Karpas-422 (cell line): Measurements from ENCODE around the gene DHX15. TPM values are rescaled to one million over a fixed set of nuclear protein-coding genes. Genes with fewer than 3 reads are reported as not detected.

Experiments
- DNase-seq: peaks from one replicate; pipeline ENCODE4 v3.0.0-alpha.2; 2015
- H2AFZ ChIP-seq: fragments of 200-600 bp; sonication (generic); 2 replicates; pipeline ENCODE4 v1.6.1; 2014; ENCODE audit warnings: antibody characterized with exemption, low read length, mixed read lengths
- H3K27ac ChIP-seq: fragments of 200-600 bp; sonication (generic); 2 replicates; pipeline ENCODE4 v1.5.1; 2014; ENCODE audit warnings: mild to moderate bottlenecking, low read length, moderate library complexity
- H3K27me3 ChIP-seq: fragments of 200-600 bp; sonication (generic); 2 replicates; pipeline ENCODE4 v1.6.1; 2014; ENCODE audit warnings: low read length, mixed read lengths
- H3K36me3 ChIP-seq: fragments of 200-600 bp; sonication (generic); 2 replicates; pipeline ENCODE4 v1.6.1; 2014; ENCODE audit warnings: low read length, mixed read lengths; ENCODE audit not compliant: insufficient read depth
- H3K4me1 ChIP-seq: fragments of 200-600 bp; sonication (generic); 2 replicates; pipeline ENCODE4 v1.6.1; 2014; ENCODE audit warnings: mild to moderate bottlenecking, low read length, mixed read lengths
- H3K4me2 ChIP-seq: fragments of 200-600 bp; sonication (generic); 2 replicates; pipeline ENCODE4 v1.6.1; 2014; ENCODE audit warnings: low read length, low read depth, mild to moderate bottlenecking; ENCODE audit not compliant: poor library complexity, severe bottlenecking
- H3K4me3 ChIP-seq: fragments of 200-600 bp; sonication (generic); 2 replicates; pipeline ENCODE4 v1.5.1; 2014; ENCODE audit warnings: mild to moderate bottlenecking, antibody characterized with exemption, low read length, mixed read lengths
- H3K79me2 ChIP-seq: fragments of 200-600 bp; sonication (generic); 2 replicates; pipeline ENCODE4 v1.6.1; 2014; ENCODE audit warnings: mild to moderate bottlenecking, low read length, mixed read lengths
- H3K9ac ChIP-seq: fragments of 200-600 bp; sonication (generic); 2 replicates; pipeline ENCODE4 v1.6.0; 2014; ENCODE audit warnings: low read length
- H3K9me2 ChIP-seq: fragments of 200-600 bp; sonication (generic), shearing (Covaris generic); replicated peaks from 2 replicates; pipeline ENCODE4 v1.6.0; 2014; ENCODE audit warnings: mild to moderate bottlenecking, low read length, moderate library complexity; ENCODE audit not compliant: insufficient read depth
- H3K9me3 ChIP-seq: fragments of 300-700, 200-600 bp; sonication (generic); 2 replicates; pipeline ENCODE4 v1.6.1; 2014; ENCODE audit warnings: low read length, mixed read lengths
- H4K20me1 ChIP-seq: fragments of 200-600 bp; sonication (generic); 2 replicates; pipeline ENCODE4 v1.6.1; 2014; ENCODE audit warnings: mild to moderate bottlenecking, antibody characterized with exemption, low read length, low read depth; ENCODE audit not compliant: insufficient read depth
- total RNA-seq: library from RNA; depleted of rRNA; stranded (reverse); fragments of >200 nt; shearing (Covaris generic); gene quantifications from 2 replicates; pipeline ENCODE4 v1.2.3, GENCODE V29; 2014; ENCODE audit warnings: low replicate concordance

Gene DHX15
- total RNA-seq, 1 experiment from 2014 or later, result 189 TPM

DNA sequence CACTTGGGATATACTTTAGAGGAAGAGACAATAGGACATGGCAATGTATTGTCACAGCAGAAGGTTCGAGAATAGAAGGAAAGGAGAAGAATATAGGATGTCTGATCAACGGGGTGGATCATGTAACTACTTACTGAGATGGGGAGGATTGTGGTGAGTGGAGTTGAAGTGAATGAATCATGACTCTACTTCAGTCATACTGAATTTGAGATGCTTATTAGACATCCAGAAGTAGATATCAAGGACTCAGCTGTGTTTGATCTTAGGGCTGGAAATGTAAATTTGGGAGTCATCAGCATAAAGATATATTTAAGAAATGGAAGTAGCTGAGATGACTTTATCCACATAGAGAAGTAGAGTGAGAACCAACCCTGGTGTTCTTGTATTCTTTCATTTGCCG, 29.1 kb upstream of the DHX15 start:
- H3K27ac ChIP-seq, result no peak overlapping the region
- no peaks in the 10 kb centered on the region for H3K27me3 ChIP-seq
- no peak overlapping the region for H3K4me3 ChIP-seq
- DNase-seq, result no peak
- H3K4me1 ChIP-seq, result no peaks in the 10 kb centered on the region
- H3K9ac ChIP-seq, result no peak overlapping the region
- no peaks in the 10 kb centered on the region for H4K20me1 ChIP-seq
- no peak overlapping the region for H3K4me2 ChIP-seq
- no peaks in the 10 kb centered on the region for H3K36me3 ChIP-seq
- H3K79me2 ChIP-seq, result no peaks in the 10 kb centered on the region
- H2AFZ ChIP-seq, result no peak overlapping the region
- H3K9me3 ChIP-seq, result no peaks in the 10 kb centered on the region
- no peaks in the 10 kb centered on the region for H3K9me2 ChIP-seq

DNA sequence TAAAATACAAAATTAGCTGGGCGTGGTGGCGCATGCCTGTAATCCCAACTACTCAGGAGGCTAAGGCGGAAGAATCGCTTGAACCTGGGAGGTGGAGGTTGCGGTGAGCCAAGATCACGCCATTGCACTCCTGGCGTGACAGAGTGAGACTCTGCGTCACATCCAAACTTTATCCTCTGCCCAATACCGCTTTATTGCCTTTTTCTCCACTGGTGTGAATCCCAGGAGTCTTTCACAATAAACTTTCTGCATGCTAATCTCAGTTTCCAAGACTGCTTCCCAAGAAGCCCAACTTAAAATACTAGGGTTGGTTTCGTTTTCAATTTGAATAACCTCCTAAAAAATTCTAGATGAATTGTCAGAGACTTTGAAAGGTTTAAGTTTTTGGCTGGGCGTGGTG, 27.2 kb upstream of the DHX15 start:
- H3K9ac ChIP-seq, result no peak overlapping the region
- H3K4me3 ChIP-seq, result no peak overlapping the region
- H3K79me2 ChIP-seq, result no peaks in the 10 kb centered on the region
- H3K4me1 ChIP-seq, result no peaks in the 10 kb centered on the region
- H3K9me3 ChIP-seq, result no peaks in the 10 kb centered on the region
- DNase-seq, result no peak
- H3K9me2 ChIP-seq, result no peaks in the 10 kb centered on the region
- H3K27me3 ChIP-seq, result no peaks in the 10 kb centered on the region
- no peaks in the 10 kb centered on the region for H3K36me3 ChIP-seq
- H2AFZ ChIP-seq, result no peak overlapping the region
- H3K27ac ChIP-seq, result no peak overlapping the region
- no peak overlapping the region for H3K4me2 ChIP-seq
- H4K20me1 ChIP-seq, result no peaks in the 10 kb centered on the region

DNA sequence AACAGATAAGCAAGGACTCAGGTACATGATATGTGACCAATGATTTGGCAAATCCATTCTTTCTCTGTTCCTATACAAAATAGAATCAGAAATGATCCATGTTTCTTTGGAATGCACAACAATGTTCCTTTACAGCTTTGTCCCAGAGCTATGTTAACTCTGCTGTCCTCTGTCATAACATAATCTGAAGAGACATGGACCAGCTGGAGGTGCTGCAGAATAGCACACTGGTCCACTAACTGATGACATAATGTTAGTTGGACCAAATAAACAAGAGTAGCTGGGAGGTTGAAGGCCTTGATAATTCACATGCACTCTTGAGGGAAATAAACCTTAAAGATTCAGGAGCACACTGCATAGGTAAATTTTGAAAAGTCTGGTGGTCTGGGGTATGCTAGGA, 23.0 kb upstream of the DHX15 start:
- H3K27ac ChIP-seq, result no peak overlapping the region
- no peaks in the 10 kb centered on the region for H3K9me2 ChIP-seq
- H3K4me3 ChIP-seq, result no peak overlapping the region
- H3K9ac ChIP-seq, result no peak overlapping the region
- no peaks in the 10 kb centered on the region for H3K27me3 ChIP-seq
- DNase-seq, result no peak
- peaks cover 9% of the 10 kb centered on the region for H3K4me1 ChIP-seq
- no peaks in the 10 kb centered on the region for H3K79me2 ChIP-seq
- no peaks in the 10 kb centered on the region for H3K9me3 ChIP-seq
- no peak overlapping the region for H3K4me2 ChIP-seq
- H3K36me3 ChIP-seq, result no peaks in the 10 kb centered on the region
- H2AFZ ChIP-seq, result no peak overlapping the region
- no peaks in the 10 kb centered on the region for H4K20me1 ChIP-seq

DNA sequence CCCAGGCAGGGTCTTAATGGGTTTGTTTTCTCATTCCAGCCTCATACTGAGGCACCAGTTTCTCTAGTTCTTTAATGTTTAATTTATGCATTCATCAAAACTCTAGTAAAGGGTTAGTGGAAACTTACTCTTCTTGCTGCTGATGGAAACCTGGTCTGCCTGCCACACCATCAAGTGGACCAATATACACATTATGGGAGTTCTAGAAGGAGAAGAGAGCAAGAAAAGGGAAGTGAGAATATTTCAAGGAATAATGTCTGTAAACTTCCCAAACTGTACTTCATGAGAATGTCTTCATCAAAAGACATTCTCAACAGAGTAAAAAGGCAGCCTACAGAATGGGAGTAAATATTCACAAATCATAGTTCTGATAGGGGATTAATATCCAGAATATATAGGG, 20.9 kb upstream of the DHX15 start:
- DNase-seq, result no peak
- Histone ChIP-seq H4K20me1 (no peaks in the 10 kb centered on the region), H3K9me2 (no peaks in the 10 kb centered on the region), H2AFZ (no peak overlapping the region), H3K27me3 (no peaks in the 10 kb centered on the region), H3K4me3 (no peak overlapping the region), H3K27ac (no peak overlapping the region), H3K4me2 (no peak overlapping the region), H3K9ac (no peak overlapping the region), H3K4me1 (peaks cover 9% of the 10 kb centered on the region), H3K79me2 (no peaks in the 10 kb centered on the region), H3K36me3 (no peaks in the 10 kb centered on the region), H3K9me3 (no peaks in the 10 kb centered on the region)

DNA sequence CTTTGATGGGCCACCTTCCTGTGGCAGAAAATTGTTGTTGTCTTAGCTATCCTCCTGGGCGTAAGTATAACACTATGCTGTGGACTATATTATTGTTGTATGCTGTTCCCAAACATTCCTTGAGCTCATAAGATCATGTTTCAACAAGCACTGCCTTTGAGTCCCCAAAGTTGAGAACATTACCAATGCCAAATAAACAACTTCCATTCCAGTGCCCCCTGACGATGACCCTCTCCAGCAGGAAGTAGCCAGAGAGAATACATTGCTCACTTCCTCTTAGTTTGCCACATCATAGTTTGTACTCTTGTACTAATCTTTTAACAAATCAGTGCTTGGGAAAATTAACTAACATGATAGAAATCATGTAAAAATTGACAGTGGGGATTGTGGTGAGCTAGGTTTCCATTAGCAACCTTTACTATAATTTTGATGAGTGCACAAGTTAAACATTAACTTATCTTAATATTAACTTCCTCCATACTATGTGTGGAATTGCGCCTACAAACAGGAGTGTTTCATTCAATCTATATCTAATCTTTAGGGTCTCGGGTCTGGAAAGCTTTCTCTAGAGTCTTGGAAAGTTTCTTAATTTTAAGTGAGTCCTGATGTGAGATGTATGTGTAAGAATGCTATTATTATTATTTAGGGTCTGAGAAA, 20.3 kb upstream of the DHX15 start:
- H2AFZ ChIP-seq, result no peak overlapping the region
- H3K4me2 ChIP-seq, result no peak overlapping the region
- H3K79me2 ChIP-seq, result no peaks in the 10 kb centered on the region

DNA sequence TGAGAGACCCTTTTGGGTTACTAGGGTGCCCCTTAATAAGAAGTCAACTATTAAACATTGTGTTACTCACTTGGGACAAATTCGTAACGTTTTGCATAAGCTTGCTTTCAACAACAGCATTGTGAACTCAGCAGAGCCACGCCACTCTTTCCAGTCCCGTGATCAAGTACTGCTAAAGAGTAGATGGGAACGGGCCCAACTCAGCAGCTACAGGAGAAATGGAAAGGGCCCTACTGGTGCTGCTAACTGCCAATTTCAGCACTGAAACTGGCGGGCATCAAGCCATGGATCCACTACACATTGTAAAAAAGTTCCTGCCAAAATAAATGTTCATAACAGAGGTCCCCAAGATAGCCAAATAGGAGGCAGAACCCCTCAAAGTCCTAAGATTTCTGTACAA, 19.0 kb upstream of the DHX15 start:
- Histone ChIP-seq H3K27ac (no peak overlapping the region), H3K4me2 (no peak overlapping the region), H3K4me1 (peaks cover 9% of the 10 kb centered on the region), H3K27me3 (no peaks in the 10 kb centered on the region), H3K79me2 (no peaks in the 10 kb centered on the region), H2AFZ (no peak overlapping the region), H3K9ac (no peak overlapping the region), H3K9me2 (no peaks in the 10 kb centered on the region), H4K20me1 (no peaks in the 10 kb centered on the region), H3K9me3 (no peaks in the 10 kb centered on the region), H3K36me3 (no peaks in the 10 kb centered on the region), H3K4me3 (no peak overlapping the region)
- DNase-seq, result no peak

More for the DNA sequence above, 20.3 kb upstream of the DHX15 start:
- Histone ChIP-seq H3K4me1 (peaks cover 9% of the 10 kb centered on the region), H3K9me2 (no peaks in the 10 kb centered on the region), H3K9ac (no peak overlapping the region), H3K9me3 (no peaks in the 10 kb centered on the region), H3K27me3 (no peaks in the 10 kb centered on the region), H3K27ac (no peak overlapping the region), H3K4me3 (no peak overlapping the region), H3K36me3 (no peaks in the 10 kb centered on the region), H4K20me1 (no peaks in the 10 kb centered on the region)
- DNase-seq, result no peak

DNA sequence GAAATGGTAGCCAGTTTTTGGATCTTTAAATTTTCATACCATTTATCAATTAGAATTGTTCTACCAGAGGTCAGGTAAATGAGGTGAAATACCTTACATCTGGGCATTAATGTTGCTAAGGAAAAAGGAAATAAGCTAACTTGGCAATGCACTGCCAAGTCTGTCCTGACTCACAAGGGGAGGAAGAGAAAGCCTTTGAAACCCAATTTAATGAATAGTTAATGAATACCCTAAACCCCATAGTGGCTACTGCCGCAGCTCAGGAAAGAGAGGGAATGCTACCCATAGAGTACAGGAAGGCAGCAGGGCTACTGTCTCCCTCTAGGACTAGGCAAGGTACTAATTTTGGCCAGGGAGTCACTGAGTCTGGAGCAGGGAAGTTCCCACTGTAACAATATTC, 16.8 kb upstream of the DHX15 start:
- H3K36me3 ChIP-seq, result no peaks in the 10 kb centered on the region
- no peaks in the 10 kb centered on the region for H3K79me2 ChIP-seq
- H3K4me1 ChIP-seq, result peaks cover 9% of the 10 kb centered on the region

DNA sequence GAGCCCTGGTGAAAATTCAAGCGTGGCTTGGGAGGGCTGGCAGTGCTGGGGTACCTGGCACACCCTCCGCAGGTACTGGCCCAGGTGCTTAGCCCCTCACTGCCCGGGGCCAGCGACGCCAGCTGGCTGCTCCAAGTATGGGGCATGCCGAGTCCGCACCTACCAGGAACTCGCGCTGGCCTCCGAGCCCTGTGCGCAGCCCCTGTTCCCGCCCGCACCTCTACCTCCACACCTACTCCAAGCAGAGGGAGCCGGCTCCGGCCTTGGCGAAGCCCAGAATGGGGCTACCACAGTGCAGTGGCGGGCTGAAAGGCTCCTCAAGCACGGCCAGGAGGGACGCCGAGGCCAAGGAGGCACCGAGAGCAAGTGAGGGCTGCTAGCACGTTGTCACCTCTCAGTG, 14.9 kb upstream of the DHX15 start:
- H3K4me3 ChIP-seq, result no peak overlapping the region
- H3K27ac ChIP-seq, result no peak overlapping the region
- H3K9me3 ChIP-seq, result peaks cover 4% of the 10 kb centered on the region; the same call in 1 of the 2 replicates
- no peak overlapping the region for H2AFZ ChIP-seq
- no peaks in the 10 kb centered on the region for H3K9me2 ChIP-seq
- no peaks in the 10 kb centered on the region for H4K20me1 ChIP-seq
- no peak overlapping the region for H3K9ac ChIP-seq
- H3K79me2 ChIP-seq, result no peaks in the 10 kb centered on the region
- H3K36me3 ChIP-seq, result no peaks in the 10 kb centered on the region
- H3K4me2 ChIP-seq, result no peak overlapping the region
- no peak for DNase-seq
- H3K4me1 ChIP-seq, result no peaks in the 10 kb centered on the region
- H3K27me3 ChIP-seq, result no peaks in the 10 kb centered on the region

More for the DNA sequence above, 16.8 kb upstream of the DHX15 start:
- Histone ChIP-seq H3K9me2 (no peaks in the 10 kb centered on the region), H2AFZ (no peak overlapping the region), H4K20me1 (no peaks in the 10 kb centered on the region), H3K4me3 (no peak overlapping the region), H3K27ac (no peak overlapping the region), H3K9ac (no peak overlapping the region), H3K4me2 (no peak overlapping the region), H3K9me3 (peaks cover 4% of the 10 kb centered on the region; the same call in 1 of the 2 replicates), H3K27me3 (no peaks in the 10 kb centered on the region)
- DNase-seq, result no peak
